Activated CD4-positive, alpha-beta T cell treated with anti-CD3 and anti-CD28 coated beads, Interleukin-2, amount 10 ng/mL, durations not matched to agents 7 days and 5 days (primary cell): ENCODE data around the gene NID1. TPM values are rescaled to one million over a fixed set of nuclear protein-coding genes. Genes with fewer than 3 reads are reported as not detected.

Experiments used
- CTCF ChIA-PET: fragments of 350-600 bp; sonication (Branson Sonifier 250); formaldehyde crosslinking; loops from one replicate; lab custom pipeline; 2021; ENCODE audit warnings: antibody characterized with exemption; lab: Charles Lee
- POLR2A ChIA-PET: fragments of 350-600 bp; sonication (Branson Sonifier 250); formaldehyde crosslinking; loops from one replicate; lab custom pipeline; 2021; ENCODE audit warnings: antibody characterized with exemption; lab: Charles Lee
- DNase-seq: peaks from one replicate; pipeline ENCODE4 v3.0.0-alpha.2; 2020
- H3K27ac Mint-ChIP-seq: one replicate; pipeline ENCODE4 v1.8.0; 2021; ENCODE audit warnings: mild to moderate bottlenecking, moderate library complexity, mixed read lengths
- H3K27me3 Mint-ChIP-seq: one replicate; pipeline ENCODE4 v1.8.0; 2021; ENCODE audit warnings: mixed read lengths
- H3K36me3 Mint-ChIP-seq: one replicate; pipeline ENCODE4 v1.8.0; 2021; ENCODE audit warnings: low read depth, mixed read lengths
- H3K4me1 Mint-ChIP-seq: one replicate; pipeline ENCODE4 v1.8.0; 2021; ENCODE audit warnings: mixed read lengths
- H3K4me3 Mint-ChIP-seq: one replicate; pipeline ENCODE4 v1.8.0; 2021; ENCODE audit warnings: mild to moderate bottlenecking, moderate library complexity, mixed read lengths
- H3K9me3 Mint-ChIP-seq: one replicate; pipeline ENCODE4 v1.8.0; 2021; ENCODE audit warnings: mixed read lengths
- total RNA-seq, 2 experiments: library from RNA; stranded (reverse); gene quantifications; one replicate each; pipeline ENCODE4 v1.2.3, GENCODE V29; 2021

The NID1 gene
- total RNA-seq, 2 experiments from 2014 or later: 0.08 TPM; not detected in 1

DNA sequence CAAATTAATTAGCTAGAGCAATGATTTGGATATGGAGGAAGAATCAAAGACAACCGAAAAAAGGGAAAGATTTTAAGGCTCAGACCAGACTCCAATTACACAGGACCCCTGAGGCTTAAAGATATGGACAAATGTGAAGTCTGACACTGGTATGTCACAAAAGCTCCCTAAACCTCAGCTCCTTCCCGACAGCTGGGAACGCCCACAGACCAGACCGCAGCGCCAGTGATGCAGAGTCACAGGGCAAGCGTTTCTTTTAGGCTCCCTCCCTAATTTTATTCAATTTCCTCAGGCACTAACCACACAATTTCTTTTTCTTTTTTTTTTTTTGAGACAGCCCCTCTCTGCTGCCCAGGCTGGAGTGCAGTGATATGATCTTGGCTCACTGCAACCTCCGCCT, 40.2 kb downstream of the NID1 start:
- peaks cover 15% of the 10 kb centered on the region for H3K4me1 Mint-ChIP-seq
- no peaks in the 10 kb centered on the region for H3K36me3 Mint-ChIP-seq
- H3K4me3 Mint-ChIP-seq: no peak overlapping the region
- ChIA-PET POLR2A (no interaction called here), CTCF (interaction anchor here (1.3 kb wide), 1 partner anchor 520 kb away, joined by 3 read pairs; the partner anchor contains the start of gene B3GALNT2)
- DNase-seq: no peak
- no peak overlapping the region for H3K27ac Mint-ChIP-seq
- H3K9me3 Mint-ChIP-seq: no peaks in the 10 kb centered on the region
- H3K27me3 Mint-ChIP-seq: no peaks in the 10 kb centered on the region

DNA sequence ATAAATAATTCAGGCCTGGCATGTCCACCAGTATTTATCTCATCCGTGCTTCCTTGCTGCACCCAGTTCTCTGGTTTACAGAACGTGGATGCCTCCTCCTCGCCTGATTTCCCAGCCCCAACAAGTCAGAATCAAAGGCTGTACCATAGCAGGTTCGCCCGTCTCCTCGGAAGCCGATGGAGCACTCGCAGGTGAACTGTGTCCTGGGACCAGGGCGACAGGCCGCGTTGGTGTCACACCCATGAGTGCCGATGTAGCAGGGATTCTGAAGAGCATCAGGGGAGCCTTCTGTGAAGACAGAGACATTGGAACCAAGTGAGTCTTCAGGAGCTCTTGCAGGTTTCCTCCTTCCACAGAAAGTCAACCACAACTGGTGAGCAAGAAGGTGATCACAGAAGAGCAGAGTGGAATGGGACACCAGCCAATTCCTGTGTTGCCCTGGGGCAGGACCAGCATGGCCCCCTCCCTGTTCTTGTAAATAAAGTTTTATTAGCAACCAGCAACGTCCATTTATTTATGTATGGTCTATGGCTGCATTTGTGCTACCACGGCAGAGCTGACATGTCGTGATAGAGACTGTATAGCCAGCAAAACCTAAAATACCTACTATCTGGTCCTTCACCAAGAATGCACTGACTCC, 40.8 kb downstream of the NID1 start:
- Mint-ChIP-seq H3K9me3 (no peaks in the 10 kb centered on the region), H3K27me3 (no peaks in the 10 kb centered on the region), H3K27ac (no peak overlapping the region), H3K4me1 (peaks cover 15% of the 10 kb centered on the region), H3K36me3 (no peaks in the 10 kb centered on the region), H3K4me3 (no peak overlapping the region)
- POLR2A ChIA-PET: no interaction called here
- no peak for DNase-seq
- CTCF ChIA-PET: interaction anchor here (1.3 kb wide), 1 partner anchor 520 kb away, joined by 3 read pairs; the partner anchor contains the start of gene B3GALNT2

DNA sequence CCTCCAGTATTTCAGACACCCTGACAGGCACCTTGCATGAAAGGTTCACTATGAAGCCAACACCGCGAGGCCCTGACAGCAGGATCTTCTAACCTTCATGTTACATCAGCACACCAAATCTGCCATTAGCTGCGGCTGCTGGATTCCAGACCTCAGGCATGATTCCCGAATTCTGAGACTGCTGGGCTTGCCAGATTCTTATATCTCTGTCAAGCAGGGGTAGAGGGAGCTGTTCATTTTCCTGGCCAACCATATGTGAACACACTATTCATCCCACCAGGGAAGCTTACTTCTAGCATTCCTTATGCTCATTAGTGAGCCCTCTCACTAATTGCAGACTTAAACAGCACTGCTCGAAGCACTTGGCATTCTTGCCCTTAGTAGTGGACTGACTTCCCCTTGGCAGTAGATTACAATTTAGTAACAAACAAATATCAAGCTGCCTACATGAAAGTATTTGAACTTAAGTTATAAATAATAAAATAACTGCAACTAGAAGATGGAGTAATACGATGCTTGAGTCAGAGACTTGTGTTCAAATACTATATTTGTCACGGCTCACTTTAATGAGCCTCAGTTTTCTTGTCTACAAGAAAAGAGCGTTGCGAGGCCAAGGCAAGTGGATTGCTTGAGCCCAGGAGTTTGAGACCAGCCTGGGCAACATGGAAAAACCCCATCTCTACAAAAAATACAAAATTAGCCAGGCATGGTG, 43.3 kb downstream of the NID1 start:
- no peak overlapping the region for H3K4me3 Mint-ChIP-seq
- H3K27ac Mint-ChIP-seq: no peak overlapping the region
- CTCF ChIA-PET: no interaction called here
- DNase-seq: no peak
- H3K27me3 Mint-ChIP-seq: peaks cover under 1% of the 10 kb centered on the region
- H3K9me3 Mint-ChIP-seq: no peaks in the 10 kb centered on the region
- H3K36me3 Mint-ChIP-seq: no peaks in the 10 kb centered on the region
- peaks cover 8% of the 10 kb centered on the region for H3K4me1 Mint-ChIP-seq
- POLR2A ChIA-PET: no interaction called here

DNA sequence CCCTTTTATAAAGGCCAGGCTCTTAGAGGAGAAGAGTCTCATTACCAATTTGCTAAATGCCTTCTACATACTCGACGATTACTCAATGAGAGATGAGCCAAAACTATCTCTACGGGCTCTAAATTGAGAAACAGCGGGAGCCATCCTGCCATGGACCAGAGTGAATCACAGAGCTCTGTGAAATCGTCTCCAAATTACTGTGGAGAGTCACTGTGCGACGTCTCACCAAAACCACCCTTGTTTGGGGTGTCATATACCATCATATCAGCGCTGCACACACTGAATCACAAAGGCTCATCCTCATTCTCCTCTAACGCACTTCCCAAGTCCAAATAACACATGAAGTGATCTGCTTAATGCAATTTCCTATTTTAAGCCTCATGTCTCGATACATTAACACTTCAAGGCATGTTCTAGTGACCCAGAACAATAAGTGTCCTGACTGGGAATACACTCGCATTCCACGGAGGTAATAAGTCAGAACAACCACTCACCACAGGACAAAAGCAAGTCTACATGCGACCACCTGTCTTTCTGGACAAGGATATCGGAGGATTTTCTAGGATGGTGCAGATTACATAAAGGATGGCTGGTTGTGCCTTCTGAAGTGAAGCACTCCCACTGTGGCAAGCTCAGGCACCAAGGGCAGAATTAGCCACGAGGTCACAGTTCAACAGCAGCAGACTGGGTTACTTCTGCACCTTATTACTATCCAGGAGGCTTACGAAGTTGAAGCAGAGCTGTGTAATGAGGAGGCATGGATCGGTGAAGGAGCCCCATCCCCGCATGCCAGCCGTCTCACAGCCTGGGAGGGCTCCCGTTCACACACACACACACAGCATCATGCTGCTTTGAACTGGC, 44.3 kb downstream of the NID1 start:
- Mint-ChIP-seq H3K9me3 (no peaks in the 10 kb centered on the region), H3K27me3 (peaks cover 10% of the 10 kb centered on the region), H3K4me3 (no peak overlapping the region), H3K4me1 (peaks cover under 1% of the 10 kb centered on the region), H3K27ac (no peak overlapping the region), H3K36me3 (no peaks in the 10 kb centered on the region)
- POLR2A ChIA-PET: no interaction called here
- CTCF ChIA-PET: no interaction called here
- no peak for DNase-seq

DNA sequence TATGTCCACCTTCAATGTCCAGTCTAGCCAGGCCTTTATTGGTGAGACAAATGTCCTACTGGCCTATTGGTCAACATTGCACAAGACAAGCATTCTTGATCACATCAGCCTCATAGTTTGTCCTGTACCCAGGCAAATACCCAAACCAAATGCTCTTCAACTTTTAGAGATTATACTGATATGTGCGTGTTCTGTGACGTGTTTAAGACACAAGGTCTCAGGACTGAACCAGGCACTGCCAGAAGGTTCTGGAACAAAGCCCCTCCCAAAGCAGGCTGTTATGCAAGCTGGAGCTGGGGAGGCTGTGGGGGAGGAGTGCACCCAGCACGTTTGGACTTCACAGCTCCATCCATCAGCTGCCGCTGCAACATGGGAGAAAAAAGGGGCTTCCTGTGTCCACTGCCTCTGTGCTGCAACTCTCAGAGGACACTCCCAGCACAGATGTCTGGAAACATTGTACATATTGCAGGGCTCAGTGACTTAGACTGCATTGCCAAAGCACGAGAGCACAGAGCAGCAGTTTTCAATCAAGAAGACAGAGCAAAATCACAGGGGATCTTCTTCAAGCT, 45.9 kb downstream of the NID1 start:
- Mint-ChIP-seq H3K36me3 (no peaks in the 10 kb centered on the region), H3K27me3 (peaks cover 10% of the 10 kb centered on the region), H3K9me3 (no peaks in the 10 kb centered on the region), H3K4me3 (no peak overlapping the region), H3K4me1 (no peaks in the 10 kb centered on the region), H3K27ac (no peak overlapping the region)
- CTCF ChIA-PET: interaction anchor here (1.2 to 1.5 kb wide), 3 partner anchors 15 to 23 kb away, joined by 3 to 6 read pairs (median 5); no protein-coding TSS in a partner anchor
- no peak for DNase-seq
- POLR2A ChIA-PET: no interaction called here

DNA sequence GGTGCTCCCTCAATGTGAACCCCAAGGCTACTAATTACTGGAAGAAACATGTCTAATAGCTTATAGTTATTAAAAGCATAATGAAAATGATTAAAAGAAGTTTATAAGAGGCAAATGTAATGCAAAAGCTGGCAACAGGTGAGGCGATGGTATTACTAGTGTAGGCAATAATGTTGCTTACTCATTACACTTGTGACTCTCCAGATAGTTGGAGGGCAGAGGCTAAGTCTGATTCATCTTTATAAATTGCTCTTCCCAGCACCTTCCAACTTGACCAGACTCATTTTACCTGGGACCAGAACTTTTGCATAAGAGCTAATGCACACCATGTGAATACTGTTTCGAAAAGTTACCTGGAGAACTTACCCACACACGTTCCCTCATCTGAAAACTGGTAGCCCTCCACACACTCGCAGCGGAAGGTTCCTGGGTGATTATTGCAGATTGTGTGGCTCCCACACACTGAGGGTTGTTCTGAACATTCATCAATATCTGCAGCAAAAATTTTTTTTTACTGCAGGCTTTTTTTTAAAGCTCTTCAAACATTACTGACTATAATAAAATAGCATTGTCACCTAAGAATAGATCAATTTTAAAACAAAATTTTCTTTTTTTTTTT, 48.0 kb downstream of the NID1 start:
- Mint-ChIP-seq H3K27ac (no peak overlapping the region), H3K27me3 (peaks cover 10% of the 10 kb centered on the region), H3K36me3 (no peaks in the 10 kb centered on the region), H3K9me3 (no peaks in the 10 kb centered on the region), H3K4me3 (no peak overlapping the region), H3K4me1 (no peaks in the 10 kb centered on the region)
- ChIA-PET CTCF (interaction anchor here (1.0 to 1.3 kb wide), 2 partner anchors 11 to 50 kb away, joined by 3 to 4 read pairs; no protein-coding TSS in a partner anchor), POLR2A (no interaction called here)
- no peak for DNase-seq

DNA sequence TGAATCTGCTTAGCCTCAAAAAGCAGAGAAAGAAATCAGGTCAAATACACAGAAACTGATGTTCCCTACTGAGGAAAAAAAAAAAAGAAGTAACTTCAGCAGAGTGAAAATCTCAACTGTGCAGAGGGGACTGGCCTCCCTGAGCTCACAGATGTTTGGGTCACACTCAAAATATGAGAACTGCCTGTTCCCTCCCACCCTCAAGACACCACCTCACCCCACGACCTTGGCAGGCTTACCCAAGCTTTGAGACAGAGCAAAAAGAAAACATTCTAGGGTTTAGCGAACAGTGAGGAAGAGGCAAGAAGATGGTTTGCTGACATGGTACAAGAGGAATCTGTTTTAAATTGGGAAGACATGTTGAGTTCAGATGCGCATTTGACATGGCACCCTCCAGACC, 48.8 kb downstream of the NID1 start:
- Mint-ChIP-seq H3K4me3 (no peak overlapping the region), H3K9me3 (no peaks in the 10 kb centered on the region), H3K27ac (no peak overlapping the region), H3K27me3 (peaks cover 10% of the 10 kb centered on the region), H3K4me1 (no peaks in the 10 kb centered on the region), H3K36me3 (no peaks in the 10 kb centered on the region)
- POLR2A ChIA-PET: interaction anchor here (0.6 kb wide), 1 partner anchor 508 kb away, joined by 6 read pairs; the partner anchor contains the start of gene LGALS8
- CTCF ChIA-PET: interaction anchor here (0.6 to 1.3 kb wide), 2 partner anchors 10 to 375 kb away, joined by 4 read pairs; no protein-coding TSS in a partner anchor
- no peak for DNase-seq

DNA sequence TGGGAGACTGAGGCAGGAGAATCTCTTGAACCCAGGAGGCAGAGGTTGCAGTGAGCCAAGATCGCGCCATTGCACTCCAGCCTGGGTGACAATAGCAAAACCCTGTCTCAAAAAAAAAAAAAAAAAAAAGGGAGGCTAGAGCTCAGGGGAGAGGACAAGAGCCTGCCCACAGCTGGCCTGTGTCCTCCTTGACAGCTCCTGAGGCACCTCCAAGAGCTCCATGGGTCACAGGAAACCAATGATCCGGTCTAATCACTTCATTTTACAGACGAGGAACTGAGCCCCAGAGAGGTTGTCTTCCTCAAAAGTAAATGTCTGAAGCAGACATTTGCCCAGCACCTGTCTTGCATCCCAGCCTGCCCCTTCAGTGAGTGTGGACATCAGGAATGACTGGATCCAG, 49.4 kb downstream of the NID1 start:
- H3K9me3 Mint-ChIP-seq: no peaks in the 10 kb centered on the region
- H3K4me1 Mint-ChIP-seq: no peaks in the 10 kb centered on the region
- ChIA-PET CTCF (interaction anchor here (0.6 kb wide), 1 partner anchor 181 kb away, joined by 3 read pairs; no protein-coding TSS in a partner anchor), POLR2A (interaction anchor here (0.6 kb wide), 1 partner anchor 508 kb away, joined by 6 read pairs; the partner anchor contains the start of gene LGALS8)
- peaks cover 10% of the 10 kb centered on the region for H3K27me3 Mint-ChIP-seq
- no peaks in the 10 kb centered on the region for H3K36me3 Mint-ChIP-seq
- H3K4me3 Mint-ChIP-seq: no peak overlapping the region
- DNase-seq: no peak
- H3K27ac Mint-ChIP-seq: no peak overlapping the region

DNA sequence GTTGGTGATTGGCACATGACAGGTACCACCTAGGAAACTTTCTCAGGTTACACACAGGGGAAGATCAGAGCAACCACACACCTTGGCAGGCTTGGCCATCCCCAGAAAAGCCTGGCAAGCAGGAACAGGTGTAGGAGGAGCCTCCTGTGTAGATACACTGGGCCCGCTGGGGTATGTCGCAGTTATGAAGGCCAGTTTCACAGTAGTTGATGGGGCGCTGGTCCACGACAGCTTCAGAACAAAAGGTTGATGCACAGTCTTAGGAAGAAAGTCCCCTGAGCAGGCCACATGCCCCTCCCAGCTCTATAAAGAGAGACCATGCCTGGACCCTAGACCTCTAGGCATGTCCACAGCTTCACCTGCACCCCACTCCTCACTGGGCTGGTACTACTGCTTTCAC, 51.6 kb downstream of the NID1 start:
- Mint-ChIP-seq H3K27me3 (peaks cover 10% of the 10 kb centered on the region), H3K9me3 (no peaks in the 10 kb centered on the region), H3K4me1 (no peaks in the 10 kb centered on the region), H3K27ac (no peak overlapping the region), H3K36me3 (no peaks in the 10 kb centered on the region), H3K4me3 (no peak overlapping the region)
- no peak for DNase-seq
- ChIA-PET CTCF (interaction anchor here (1.4 to 1.5 kb wide), 2 partner anchors 12 to 17 kb away, joined by 3 to 4 read pairs; no protein-coding TSS in a partner anchor), POLR2A (no interaction called here)

DNA sequence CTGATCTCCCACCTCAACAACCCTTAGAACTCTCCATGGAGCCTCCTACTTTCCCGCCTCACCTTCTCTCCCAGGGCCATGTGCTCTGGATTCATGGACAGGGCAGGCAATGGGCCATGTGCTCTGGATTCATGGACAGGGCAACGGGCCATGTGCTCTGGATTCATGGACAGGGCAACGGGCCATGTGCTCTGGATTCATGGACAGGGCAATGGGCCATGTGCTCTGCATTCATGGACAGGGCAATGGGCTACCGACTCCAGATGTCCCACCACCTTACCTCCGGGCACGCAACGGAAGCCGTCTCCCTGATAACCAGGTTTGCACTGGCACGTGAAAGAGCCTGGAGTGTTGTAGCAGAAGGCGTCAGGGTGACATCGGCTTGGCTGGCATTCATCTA, 53.2 kb downstream of the NID1 start:
- no peaks in the 10 kb centered on the region for H3K9me3 Mint-ChIP-seq
- DNase-seq: no peak
- CTCF ChIA-PET: no interaction called here
- peaks cover 10% of the 10 kb centered on the region for H3K27me3 Mint-ChIP-seq
- H3K4me1 Mint-ChIP-seq: no peaks in the 10 kb centered on the region
- no peaks in the 10 kb centered on the region for H3K36me3 Mint-ChIP-seq
- no peak overlapping the region for H3K4me3 Mint-ChIP-seq
- POLR2A ChIA-PET: no interaction called here
- H3K27ac Mint-ChIP-seq: no peak overlapping the region

DNA sequence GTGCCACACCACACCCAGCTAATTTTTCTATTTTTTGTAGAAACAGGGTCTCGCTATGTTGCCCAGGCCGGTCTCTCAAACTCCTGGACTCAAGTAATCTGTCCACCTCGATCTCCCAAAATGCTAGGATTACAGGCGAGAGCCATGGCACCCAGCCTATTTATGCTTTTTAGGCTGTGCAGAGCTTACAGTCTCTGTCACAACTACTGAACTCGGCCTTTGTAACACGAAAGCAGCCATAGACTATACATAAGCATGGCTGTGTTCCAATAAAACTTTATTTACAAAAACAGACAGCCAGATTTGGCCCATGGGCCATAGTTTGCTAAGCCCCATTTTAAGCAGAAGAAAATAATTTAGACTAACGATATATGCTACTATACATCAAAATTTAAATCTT, 54.4 kb downstream of the NID1 start:
- H3K9me3 Mint-ChIP-seq: no peaks in the 10 kb centered on the region
- no peaks in the 10 kb centered on the region for H3K27me3 Mint-ChIP-seq
- no peak overlapping the region for H3K4me3 Mint-ChIP-seq
- ChIA-PET CTCF (no interaction called here), POLR2A (no interaction called here)
- H3K27ac Mint-ChIP-seq: no peak overlapping the region
- DNase-seq: no peak
- no peaks in the 10 kb centered on the region for H3K36me3 Mint-ChIP-seq
- H3K4me1 Mint-ChIP-seq: no peaks in the 10 kb centered on the region

DNA sequence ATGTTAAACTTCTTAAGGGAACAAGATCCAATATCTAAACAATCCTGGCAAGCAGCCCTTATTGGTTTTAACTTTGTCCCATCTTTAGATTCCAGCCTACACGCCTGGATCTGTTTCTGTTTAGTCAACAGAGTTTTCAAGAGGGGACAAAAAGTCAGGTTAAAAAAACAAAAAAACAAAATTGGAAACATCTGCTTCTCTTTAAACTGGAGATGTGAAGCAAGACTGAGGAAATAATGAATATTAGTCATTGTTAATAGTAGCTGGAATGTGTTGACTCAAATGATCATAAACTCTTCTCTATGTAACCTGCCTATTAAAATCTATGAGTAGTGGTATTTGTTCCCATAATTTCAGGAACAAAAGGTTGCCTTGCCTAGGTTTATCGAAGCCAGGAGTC, 55.0 kb downstream of the NID1 start:
- Mint-ChIP-seq H3K27me3 (no peaks in the 10 kb centered on the region), H3K36me3 (no peaks in the 10 kb centered on the region), H3K4me1 (no peaks in the 10 kb centered on the region), H3K4me3 (no peak overlapping the region), H3K27ac (no peak overlapping the region), H3K9me3 (no peaks in the 10 kb centered on the region)
- POLR2A ChIA-PET: no interaction called here
- CTCF ChIA-PET: no interaction called here
- no peak for DNase-seq
